Hepatocyte (in vitro differentiated cells): ENCODE measurements around the gene UGT1A4.

ENCODE experiments used
- CTCF ChIP-seq: fragments of 200-600 bp; sonication (generic); IDR thresholded peaks from 2 replicates; pipeline ENCODE4 v1.5.1; 2016; ENCODE audit warnings: antibody characterized with exemption, mild to moderate bottlenecking; ENCODE audit not compliant: poor library complexity
- EZH2 ChIP-seq: fragments of 200-600 bp; sonication (generic); IDR thresholded peaks from 2 replicates; pipeline ENCODE4 v1.6.1; 2016; ENCODE audit warnings: antibody characterized with exemption, mild to moderate bottlenecking, borderline replicate concordance
- EZH2phosphoT487 ChIP-seq: fragments of 200-600 bp; sonication (generic); IDR thresholded peaks from one replicate; pipeline ENCODE4 v1.6.1; 2018; ENCODE audit warnings: antibody characterized with exemption, mild to moderate bottlenecking, low read depth, moderate library complexity; ENCODE audit not compliant: unreplicated experiment, severe bottlenecking

GRCh38 chr2:233799087-233799665, 80.6 kb downstream of the UGT1A4 start:
- TF ChIP-seq CTCF, result no peak
- TF ChIP-seq EZH2, result no peak
- TF ChIP-seq EZH2phosphoT487, result no peak
